CD4-positive, alpha-beta memory T cell (primary cell): ENCODE measurements around the gene KRTAP3-2. TPM values are rescaled to one million over a fixed set of nuclear protein-coding genes. Genes with fewer than 3 reads are reported as not detected.

Experiments
- CTCF ChIA-PET: fragments of 350-600 bp; sonication (Branson Sonifier 250); formaldehyde crosslinking; loops from one replicate; lab custom pipeline; 2021; ENCODE audit warnings: inconsistent platforms; ENCODE audit not compliant: partially characterized antibody; lab: Charles Lee
- POLR2A ChIA-PET: fragments of 350-600 bp; sonication (Branson Sonifier 250); formaldehyde crosslinking; loops from one replicate; lab custom pipeline; 2021; ENCODE audit not compliant: partially characterized antibody; lab: Charles Lee
- DNase-seq, 5 donors: peaks; one replicate each; pipeline versions ENCODE4 v3.0.0 to v3.0.0-alpha.2; 2020 to 2022; ENCODE audit warnings: mixed read lengths in 1 of 5
- H3K27ac ChIP-seq: one replicate; pipeline ENCODE4 v1.7.0; 2013; ENCODE audit warnings: low read depth, low read length
- H3K27me3 ChIP-seq: 2 replicates; pipeline ENCODE4 v1.7.0; 2013; ENCODE audit warnings: mild to moderate bottlenecking, low read length, moderate library complexity; ENCODE audit not compliant: insufficient read depth
- H3K36me3 ChIP-seq: 2 replicates; pipeline ENCODE4 v1.7.0; 2013; ENCODE audit warnings: mild to moderate bottlenecking, low read length, moderate library complexity; ENCODE audit not compliant: insufficient read depth
- H3K4me1 ChIP-seq: 2 replicates; pipeline ENCODE4 v1.7.0; 2013; ENCODE audit warnings: mild to moderate bottlenecking, low read length, moderate library complexity; ENCODE audit not compliant: insufficient read depth
- H3K4me3 ChIP-seq, 2 donors: one replicate each; pipeline ENCODE4 v1.7.0; 2013; ENCODE audit warnings: low read length in 2 of 2, mild to moderate bottlenecking in 1 of 2
- H3K9me3 ChIP-seq, 2 donors: one replicate each; pipeline ENCODE4 v1.7.0; 2013; ENCODE audit warnings: low read length in 2 of 2, control low read depth in 1 of 2; ENCODE audit not compliant: control insufficient read depth in 1 of 2
- H3K27ac Mint-ChIP-seq, 7 donors: one replicate each; pipeline ENCODE4 v1.8.0; 2020 to 2021; ENCODE audit warnings: mixed read lengths in 7 of 7, mild to moderate bottlenecking in 6 of 7, inconsistent platforms in 3 of 7, moderate library complexity in 3 of 7
- H3K27me3 Mint-ChIP-seq, 2 donors: one replicate each; pipeline ENCODE4 v1.8.0; 2020 to 2021; ENCODE audit warnings: mixed read lengths in 2 of 2
- H3K36me3 Mint-ChIP-seq, 2 donors: one replicate each; pipeline ENCODE4 v1.8.0; 2020 to 2021; ENCODE audit warnings: mixed read lengths in 2 of 2, inconsistent platforms in 1 of 2, mild to moderate bottlenecking in 1 of 2
- H3K4me1 Mint-ChIP-seq, 4 donors: one replicate each; pipeline ENCODE4 v1.8.0; 2020 to 2021; ENCODE audit warnings: mixed read lengths in 4 of 4, mild to moderate bottlenecking in 1 of 4
- H3K4me3 Mint-ChIP-seq, 8 donors: one replicate each; pipeline ENCODE4 v1.8.0; 2020 to 2021; ENCODE audit warnings: mixed read lengths in 8 of 8, mild to moderate bottlenecking in 7 of 8, moderate library complexity in 6 of 8, inconsistent platforms in 3 of 8
- H3K9me3 Mint-ChIP-seq, 8 donors: one replicate each; pipeline ENCODE4 v1.8.0; 2020 to 2021; ENCODE audit warnings: mixed read lengths in 8 of 8, mild to moderate bottlenecking in 5 of 8, inconsistent platforms in 3 of 8, moderate library complexity in 1 of 8
- intact Hi-C: fragments of 100-400 bp; cut with micrococcal nuclease; formaldehyde crosslinking; loops from one replicate; pipeline ENCODE4 v1.15.1; 2023
- polyA plus RNA-seq, 2 donors: library from polyadenylated mRNA; unstranded; fragments of 300-500 nt; fragmentation: Illumina TruSeq; gene quantifications; one replicate each; pipeline ENCODE4 v1.2.3, GENCODE V29; 2021
- total RNA-seq, 2 experiments: library from RNA; stranded (reverse); gene quantifications; one replicate each; pipeline ENCODE4 v1.2.3, GENCODE V29; 2021

Gene KRTAP3-2
- total and polyA plus RNA-seq, 4 experiments from 2014 or later: not detected

GRCh38 chr17:41016578-41017215 is 17.0 kb upstream of the KRTAP3-2 start:
- H3K27ac Mint-ChIP-seq: no peak overlapping the region

GRCh38 chr17:41015454-41015853 is 15.7 kb upstream of the KRTAP3-2 start:
- Histone ChIP-seq H3K27ac (no peak overlapping the region), H3K9me3 (no peaks in the 10 kb centered on the region), H3K4me3 (no peak overlapping the region), H3K36me3 (no peaks in the 10 kb centered on the region), H3K27me3 (no peaks in the 10 kb centered on the region), H3K4me1 (no peaks in the 10 kb centered on the region)
- Mint-ChIP-seq H3K4me3 (no peak overlapping the region), H3K9me3 (peaks cover 0 to 2% (median 0%) of the 10 kb centered on the region in 8 donors), H3K36me3 (no peaks in the 10 kb centered on the region), H3K4me1 (no peaks in the 10 kb centered on the region), H3K27me3 (peaks cover 5 to 7% of the 10 kb centered on the region in 2 donors), H3K27ac (no peak overlapping the region)
- ChIA-PET POLR2A (no interaction called here), CTCF (no interaction called here)
- DNase-seq: no peak
- intact Hi-C loops: no loop called here

More at GRCh38 chr17:41016578-41017215, 17.0 kb upstream of the KRTAP3-2 start:
- DNase-seq: no peak
- intact Hi-C loops: no loop called here
- H3K27ac ChIP-seq: no peak overlapping the region
- ChIA-PET CTCF (no interaction called here), POLR2A (no interaction called here)
- no peak overlapping the region for H3K4me3 ChIP-seq
- no peaks in the 10 kb centered on the region for H3K36me3 ChIP-seq
- H3K36me3 Mint-ChIP-seq: no peaks in the 10 kb centered on the region
- peaks cover 7 to 8% of the 10 kb centered on the region in 2 donors for H3K27me3 Mint-ChIP-seq
- peaks cover 0 to 5% (median 3%) of the 10 kb centered on the region in 8 donors for H3K9me3 Mint-ChIP-seq
- H3K4me1 Mint-ChIP-seq: no peaks in the 10 kb centered on the region
- H3K4me1 ChIP-seq: no peaks in the 10 kb centered on the region
- no peaks in the 10 kb centered on the region for H3K9me3 ChIP-seq
- H3K27me3 ChIP-seq: no peaks in the 10 kb centered on the region
- H3K4me3 Mint-ChIP-seq: no peak overlapping the region

- DNase-seq: no peak
- Histone ChIP-seq H3K4me1 (no peaks in the 10 kb centered on the region), H3K9me3 (no peaks in the 10 kb centered on the region), H3K27me3 (no peaks in the 10 kb centered on the region), H3K36me3 (no peaks in the 10 kb centered on the region), H3K4me3 (no peak overlapping the region), H3K27ac (no peak overlapping the region)
- Mint-ChIP-seq H3K4me3 (no peak overlapping the region), H3K36me3 (no peaks in the 10 kb centered on the region), H3K27me3 (peaks cover 5 to 7% of the 10 kb centered on the region in 2 donors), H3K27ac (no peak overlapping the region), H3K9me3 (peaks cover 0 to 2% (median 0%) of the 10 kb centered on the region in 8 donors), H3K4me1 (no peaks in the 10 kb centered on the region)
- ChIA-PET POLR2A (no interaction called here), CTCF (interaction anchor here (0.7 to 0.9 kb wide), 2 partner anchors 10 to 649 kb away, joined by 3 read pairs; no protein-coding TSS in a partner anchor)
- intact Hi-C loops: no loop called here
Measured at GRCh38 chr17:41013606-41014005, 13.9 kb upstream of the KRTAP3-2 start.

GRCh38 chr17:41013181-41013580 is 13.5 kb upstream of the KRTAP3-2 start:
- Histone ChIP-seq H3K9me3 (no peaks in the 10 kb centered on the region), H3K36me3 (no peaks in the 10 kb centered on the region), H3K4me3 (no peak overlapping the region), H3K27me3 (no peaks in the 10 kb centered on the region), H3K27ac (no peak overlapping the region), H3K4me1 (no peaks in the 10 kb centered on the region)
- no peaks in the 10 kb centered on the region for H3K4me1 Mint-ChIP-seq
- no peak for DNase-seq
- peaks cover 0 to 2% (median 0%) of the 10 kb centered on the region in 8 donors for H3K9me3 Mint-ChIP-seq
- no peak overlapping the region for H3K27ac Mint-ChIP-seq
- H3K27me3 Mint-ChIP-seq: peaks cover 5 to 7% of the 10 kb centered on the region in 2 donors
- intact Hi-C loops: no loop called here
- POLR2A ChIA-PET: no interaction called here
- no peaks in the 10 kb centered on the region for H3K36me3 Mint-ChIP-seq
- no peak overlapping the region for H3K4me3 Mint-ChIP-seq
- CTCF ChIA-PET: no interaction called here

GRCh38 chr17:41012326-41013120 is 12.8 kb upstream of the KRTAP3-2 start:
- POLR2A ChIA-PET: no interaction called here
- H3K9me3 Mint-ChIP-seq: peaks cover 0 to 2% (median 0%) of the 10 kb centered on the region in 8 donors
- no peak overlapping the region for H3K4me3 ChIP-seq
- H3K4me1 Mint-ChIP-seq: no peaks in the 10 kb centered on the region
- H3K27me3 Mint-ChIP-seq: peaks cover 5 to 7% of the 10 kb centered on the region in 2 donors
- H3K36me3 ChIP-seq: no peaks in the 10 kb centered on the region
- H3K9me3 ChIP-seq: no peaks in the 10 kb centered on the region
- H3K27ac ChIP-seq: no peak overlapping the region
- CTCF ChIA-PET: no interaction called here
- no peak overlapping the region for H3K27ac Mint-ChIP-seq
- intact Hi-C loops: no loop called here
- H3K4me1 ChIP-seq: no peaks in the 10 kb centered on the region
- H3K36me3 Mint-ChIP-seq: no peaks in the 10 kb centered on the region
- DNase-seq: no peak
- no peak overlapping the region for H3K4me3 Mint-ChIP-seq
- H3K27me3 ChIP-seq: no peaks in the 10 kb centered on the region

- no peaks in the 10 kb centered on the region for H3K4me1 Mint-ChIP-seq
- no peaks in the 10 kb centered on the region for H3K36me3 Mint-ChIP-seq
- ChIA-PET CTCF (no interaction called here), POLR2A (no interaction called here)
- no peak overlapping the region for H3K27ac Mint-ChIP-seq
- peaks cover 1 to 7% of the 10 kb centered on the region in 2 donors for H3K27me3 Mint-ChIP-seq
- no peak for DNase-seq
- H3K9me3 Mint-ChIP-seq: no peaks in the 10 kb centered on the region
- H3K4me3 ChIP-seq: no peak overlapping the region
- H3K36me3 ChIP-seq: no peaks in the 10 kb centered on the region
- H3K4me3 Mint-ChIP-seq: no peak overlapping the region
- H3K27ac ChIP-seq: no peak overlapping the region
- H3K9me3 ChIP-seq: no peaks in the 10 kb centered on the region
- intact Hi-C loops: no loop called here
- H3K4me1 ChIP-seq: no peaks in the 10 kb centered on the region
- no peaks in the 10 kb centered on the region for H3K27me3 ChIP-seq
Measured at GRCh38 chr17:41010441-41010840, 10.7 kb upstream of the KRTAP3-2 start.

GRCh38 chr17:41009936-41010335 is 10.2 kb upstream of the KRTAP3-2 start:
- Histone ChIP-seq H3K9me3 (no peaks in the 10 kb centered on the region), H3K4me1 (no peaks in the 10 kb centered on the region), H3K36me3 (no peaks in the 10 kb centered on the region), H3K4me3 (no peak overlapping the region), H3K27me3 (no peaks in the 10 kb centered on the region), H3K27ac (no peak overlapping the region)
- H3K27ac Mint-ChIP-seq: no peak overlapping the region
- H3K36me3 Mint-ChIP-seq: no peaks in the 10 kb centered on the region
- POLR2A ChIA-PET: no interaction called here
- H3K9me3 Mint-ChIP-seq: no peaks in the 10 kb centered on the region
- peaks cover under 1 to 4% of the 10 kb centered on the region in 2 donors for H3K27me3 Mint-ChIP-seq
- no peak overlapping the region for H3K4me3 Mint-ChIP-seq
- no peaks in the 10 kb centered on the region for H3K4me1 Mint-ChIP-seq
- CTCF ChIA-PET: no interaction called here
- no peak for DNase-seq
- intact Hi-C loops: no loop called here
